AG04450 (cell line): Measurements from ENCODE around the gene ZNF431. TPM values are rescaled to one million over a fixed set of nuclear protein-coding genes. Genes with fewer than 3 reads are reported as not detected.

Source experiments
- CTCF ChIA-PET: fragments of 300-600, 350-600 bp; formaldehyde crosslinking; extraction: SDS; loops from one replicate; lab custom pipeline; 2022; ENCODE audit warnings: antibody characterized with exemption, inconsistent platforms; lab: Charles Lee
- POLR2A ChIA-PET: fragments of 350-600 bp; formaldehyde crosslinking; extraction: SDS; loops from one replicate; lab custom pipeline; 2021; ENCODE audit warnings: antibody characterized with exemption, inconsistent platforms; lab: Yijun Ruan, JAX
- DNase-seq: peaks from one replicate; pipeline ENCODE4 v3.0.0-alpha.2; 2011; ENCODE audit warnings: low read depth, low spot score
- H3K27ac ChIP-seq: one replicate; pipeline ENCODE4 v1.5.1; 2012; ENCODE audit warnings: low read depth, low read length, control low read depth
- H3K27me3 ChIP-seq: one replicate; pipeline ENCODE4 v1.6.0; 2012; ENCODE audit warnings: low read length; ENCODE audit not compliant: control insufficient read depth, insufficient read depth
- H3K4me3 ChIP-seq: 2 replicates; pipeline ENCODE4 v1.5.1; 2011; ENCODE audit warnings: mild to moderate bottlenecking, low read depth, low read length, control low read depth
- H3K9me3 ChIP-seq: 2 replicates; pipeline ENCODE4 v1.5.1; 2012; ENCODE audit warnings: low read length; ENCODE audit not compliant: control insufficient read depth, insufficient read depth
- CTCF ChIP-seq: IDR thresholded peaks from 2 replicates; pipeline ENCODE4 v1.5.1; 2011; ENCODE audit warnings: low read depth, low read length, control low read depth, inconsistent platforms
- polyA plus RNA-seq: library from polyadenylated mRNA; depleted of rRNA; stranded (reverse); fragments of >200 nt; gene quantifications from 2 replicates; pipeline ENCODE4 v1.2.3, GENCODE V29; 2011

The ZNF431 gene
- polyA plus RNA-seq, 1 experiment: 5.8 TPM

GRCh38 chr19:21101521-21102242 is 40.2 kb upstream of the ZNF431 start:
- TF ChIP-seq CTCF: no peak
- no peak for DNase-seq
- ChIA-PET POLR2A (no interaction called here), CTCF (no interaction called here)
- Histone ChIP-seq H3K4me3 (no peak overlapping the region), H3K27ac (no peak overlapping the region), H3K27me3 (no peaks in the 10 kb centered on the region), H3K9me3 (0 out of 2 replicates have a peak, but pooled peaks cover 3% of the 10 kb centered on the region)

GRCh38 chr19:21109116-21109515 is 32.7 kb upstream of the ZNF431 start:
- no peak for DNase-seq

GRCh38 chr19:21110183-21110582 is 31.7 kb upstream of the ZNF431 start:
- ChIA-PET CTCF (interaction anchor here (1.3 kb wide), 1 partner anchor 32 kb away, joined by 3 read pairs; the partner anchor contains the start of gene ZNF431), POLR2A (no interaction called here)
- no peak overlapping the region for H3K4me3 ChIP-seq
- H3K9me3 ChIP-seq: no peaks in the 10 kb centered on the region
- no peak for DNase-seq
- H3K27me3 ChIP-seq: no peaks in the 10 kb centered on the region
- H3K27ac ChIP-seq: no peak overlapping the region
- no peak for TF ChIP-seq CTCF

More at GRCh38 chr19:21109116-21109515, 32.7 kb upstream of the ZNF431 start:
- Histone ChIP-seq H3K4me3 (no peak overlapping the region), H3K9me3 (0 out of 2 replicates have a peak, but pooled peaks cover 3% of the 10 kb centered on the region), H3K27me3 (no peaks in the 10 kb centered on the region), H3K27ac (no peak overlapping the region)
- no peak for TF ChIP-seq CTCF
- ChIA-PET POLR2A (no interaction called here), CTCF (interaction anchor here (1.3 kb wide), 1 partner anchor 33 kb away, joined by 3 read pairs; the partner anchor contains the start of gene ZNF431)

GRCh38 chr19:21115430-21115829 is 26.4 kb upstream of the ZNF431 start:
- Histone ChIP-seq H3K4me3 (no peak overlapping the region), H3K9me3 (no peaks in the 10 kb centered on the region), H3K27ac (no peak overlapping the region), H3K27me3 (no peaks in the 10 kb centered on the region)
- DNase-seq: no peak
- TF ChIP-seq CTCF: no peak
- ChIA-PET CTCF (no interaction called here), POLR2A (interaction anchor here (0.6 kb wide), 2 partner anchors 23 to 552 kb away, joined by 3 to 5 read pairs; no protein-coding TSS in a partner anchor)

- POLR2A ChIA-PET: no interaction called here
- Histone ChIP-seq H3K27ac (no peak overlapping the region), H3K27me3 (no peaks in the 10 kb centered on the region), H3K9me3 (no peaks in the 10 kb centered on the region), H3K4me3 (no peak overlapping the region)
- CTCF ChIA-PET: no interaction called here
- TF ChIP-seq CTCF: no peak
- DNase-seq: no peak
Observed at GRCh38 chr19:21117041-21117907, 24.6 kb upstream of the ZNF431 start.
